Measurements from ENCODE around the gene INTS1.
"Not testable (repeated sequence)": the region's sequence is repeated elsewhere in the genome, so short reads cannot be mapped to it uniquely, and the experiment has no call there.

Gene INTS1

GRCh38 chr7:1529383-1530116 is 25.4 kb upstream of the INTS1 start:
- no peak overlapping the region for H3K4me3 Mint-ChIP-seq
- H3K27ac Mint-ChIP-seq = peak overlapping the region; percentile 73
- peaks cover 55% of the 10 kb centered on the region for H3K4me1 Mint-ChIP-seq (ENCODE audit: low read depth)
- H3K9me3 Mint-ChIP-seq = no peaks in the 10 kb centered on the region
- H3K36me3 Mint-ChIP-seq (ENCODE audit: low read depth) = peaks cover 21% of the 10 kb centered on the region
- no peaks in the 10 kb centered on the region for H3K27me3 Mint-ChIP-seq
- intact Hi-C loops (cut with micrococcal nuclease) = no loop called here

DNA sequence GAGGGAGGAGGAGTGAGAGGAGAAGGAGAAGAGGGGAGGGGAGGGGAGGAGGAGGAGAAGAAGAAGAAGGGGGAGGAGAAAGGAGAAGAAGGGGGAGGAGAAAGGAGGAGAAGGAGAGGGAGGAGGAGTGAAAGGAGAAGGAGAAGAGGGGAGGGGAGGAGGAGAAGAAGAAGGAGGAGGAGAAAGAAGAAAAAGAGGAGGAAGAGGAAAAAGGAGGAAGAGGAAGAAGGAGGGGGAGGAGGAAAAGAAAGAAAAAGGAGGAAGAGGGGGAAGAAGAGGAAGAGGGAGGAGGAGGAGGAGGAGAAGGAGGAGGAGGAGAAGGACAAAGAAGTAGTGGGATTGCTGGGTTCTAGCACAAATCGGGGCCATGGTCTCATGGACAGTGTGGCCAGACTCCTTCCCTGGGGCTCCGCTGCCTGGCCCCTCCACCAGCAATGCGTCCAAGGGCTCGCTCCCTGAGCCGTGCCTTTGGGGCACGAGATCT is 22.1 kb upstream of the INTS1 start:
- Mint-ChIP-seq H3K9me3 (no peaks in the 10 kb centered on the region), H3K36me3 (ENCODE audit: low read depth) (peaks cover 1% of the 10 kb centered on the region), H3K4me1 (ENCODE audit: low read depth) (peaks cover 23% of the 10 kb centered on the region), H3K27me3 (peaks cover 15% of the 10 kb centered on the region), H3K27ac (peak overlapping the region; percentile 28), H3K4me3 (no peak overlapping the region)
- intact Hi-C loops (cut with micrococcal nuclease) = no loop called here

GRCh38 chr7:1525409-1525808 is 21.2 kb upstream of the INTS1 start:
- Mint-ChIP-seq H3K36me3 (ENCODE audit: low read depth) (no peaks in the 10 kb centered on the region), H3K27me3 (peaks cover 15% of the 10 kb centered on the region), H3K27ac (no peak overlapping the region), H3K4me1 (ENCODE audit: low read depth) (peaks cover 27% of the 10 kb centered on the region), H3K4me3 (no peak overlapping the region), H3K9me3 (no peaks in the 10 kb centered on the region)
- intact Hi-C loops (cut with micrococcal nuclease) = no loop called here

DNA sequence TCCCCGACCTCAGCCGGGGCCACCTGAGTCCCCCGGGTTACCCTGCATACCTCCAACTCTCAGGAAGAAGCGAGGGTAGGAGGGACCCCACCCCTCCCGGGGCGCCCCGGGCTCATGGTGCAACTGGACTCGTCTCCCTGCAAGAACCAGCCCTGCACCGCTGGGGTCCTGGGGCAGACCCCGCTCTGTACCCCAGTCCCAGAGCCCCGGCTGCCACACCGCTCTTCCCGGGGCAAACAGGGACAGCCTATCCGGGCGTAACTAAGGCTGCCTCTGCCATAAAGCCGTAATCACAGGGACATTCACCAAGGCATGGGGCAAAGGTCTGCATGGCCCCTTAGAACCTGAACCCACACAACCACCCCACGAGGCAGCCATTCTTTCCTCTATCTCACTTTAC is 19.7 kb upstream of the INTS1 start:
- peaks cover 32% of the 10 kb centered on the region for H3K4me1 Mint-ChIP-seq (ENCODE audit: low read depth)
- no peaks in the 10 kb centered on the region for H3K36me3 Mint-ChIP-seq (ENCODE audit: low read depth)
- intact Hi-C loops (cut with micrococcal nuclease) = no loop called here
- peaks cover 8% of the 10 kb centered on the region for H3K9me3 Mint-ChIP-seq
- no peak overlapping the region for H3K4me3 Mint-ChIP-seq
- no peak overlapping the region for H3K27ac Mint-ChIP-seq
- peaks cover 15% of the 10 kb centered on the region for H3K27me3 Mint-ChIP-seq

- Mint-ChIP-seq H3K4me1 (ENCODE audit: low read depth) (peaks cover 32% of the 10 kb centered on the region), H3K9me3 (peaks cover 8% of the 10 kb centered on the region), H3K4me3 (no peak overlapping the region), H3K27ac (no peak overlapping the region), H3K36me3 (ENCODE audit: low read depth) (no peaks in the 10 kb centered on the region), H3K27me3 (peaks cover 15% of the 10 kb centered on the region)
- intact Hi-C loops (cut with micrococcal nuclease) = no loop called here
Measured at GRCh38 chr7:1523208-1523607, 19.0 kb upstream of the INTS1 start.

DNA sequence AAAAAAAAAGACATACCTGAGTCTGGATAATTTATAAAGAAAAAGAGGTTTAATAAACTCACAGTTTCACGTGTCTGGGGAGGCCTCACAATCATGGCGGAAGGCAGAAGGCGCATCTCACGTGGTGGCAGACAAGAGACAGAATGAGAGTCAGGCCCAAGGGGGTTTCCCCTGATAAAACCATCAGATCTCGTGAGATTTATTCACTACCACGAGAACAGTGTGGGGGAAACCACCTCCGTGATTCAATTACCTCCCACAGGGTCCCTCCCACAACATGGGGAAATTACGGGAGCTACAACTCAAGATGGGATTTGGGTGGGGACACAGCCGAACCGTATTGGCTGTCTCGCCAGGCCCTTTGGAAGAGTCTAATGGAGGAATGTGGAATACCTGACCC is 17.3 kb upstream of the INTS1 start:
- Mint-ChIP-seq H3K4me1 (ENCODE audit: low read depth) (peaks cover 21% of the 10 kb centered on the region), H3K27ac (no peak overlapping the region), H3K36me3 (ENCODE audit: low read depth) (no peaks in the 10 kb centered on the region), H3K9me3 (peaks cover 8% of the 10 kb centered on the region), H3K27me3 (peaks cover 15% of the 10 kb centered on the region), H3K4me3 (no peak overlapping the region)
- intact Hi-C loops (cut with micrococcal nuclease) = no loop called here

DNA sequence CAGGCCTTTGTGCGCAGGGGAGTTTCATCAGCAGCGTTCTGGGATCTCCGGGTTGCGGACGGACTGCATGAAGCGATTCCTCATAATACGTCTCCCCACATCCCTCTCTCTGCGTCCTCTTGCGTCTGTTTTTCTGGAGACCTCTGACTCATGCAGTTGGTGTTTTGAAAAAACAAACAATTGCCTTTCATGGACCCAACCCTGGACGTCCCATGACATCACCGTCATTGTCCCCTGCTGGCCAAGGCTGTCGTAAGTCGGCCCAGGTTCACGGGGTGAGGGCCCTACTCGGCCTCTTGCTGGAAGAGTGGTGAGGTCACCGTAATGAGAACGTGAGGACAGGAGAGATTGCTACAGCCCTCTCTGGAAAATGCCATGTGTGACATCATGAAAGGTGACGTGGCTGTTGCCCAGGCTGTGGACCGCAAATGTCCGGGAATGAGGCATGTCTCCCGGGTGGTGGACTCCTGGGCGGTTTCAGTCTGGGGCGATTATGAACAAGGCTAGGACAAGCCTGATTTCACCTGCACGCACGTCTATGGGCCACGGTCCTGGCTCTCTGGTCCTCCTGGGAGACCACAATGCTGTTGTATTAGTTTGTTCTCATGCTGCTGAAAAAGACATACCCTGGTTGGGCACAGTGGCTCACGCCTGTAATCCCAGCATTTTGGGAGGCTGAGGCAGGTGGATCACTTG is 16.5 kb upstream of the INTS1 start:
- Mint-ChIP-seq H3K36me3 (ENCODE audit: low read depth) (no peaks in the 10 kb centered on the region), H3K4me3 (no peak overlapping the region)

GRCh38 chr7:1519322-1519922 is 15.2 kb upstream of the INTS1 start:
- H3K9me3 Mint-ChIP-seq; H3K36me3 Mint-ChIP-seq (ENCODE audit: low read depth); H3K27ac Mint-ChIP-seq; intact Hi-C loops (cut with micrococcal nuclease); H3K4me3 Mint-ChIP-seq: not testable (repeated sequence)
- peaks cover 15% of the 10 kb centered on the region for H3K27me3 Mint-ChIP-seq
- H3K4me1 Mint-ChIP-seq (ENCODE audit: low read depth) = peaks cover 17% of the 10 kb centered on the region

More for the DNA sequence above, 16.5 kb upstream of the INTS1 start:
- H3K9me3 Mint-ChIP-seq = peaks cover 8% of the 10 kb centered on the region
- H3K27me3 Mint-ChIP-seq = peaks cover 15% of the 10 kb centered on the region
- intact Hi-C loops (cut with micrococcal nuclease) = no loop called here
- peak overlapping the region; percentile 17 for H3K27ac Mint-ChIP-seq
- H3K4me1 Mint-ChIP-seq (ENCODE audit: low read depth) = peaks cover 13% of the 10 kb centered on the region

GRCh38 chr7:1516586-1517251 is 12.5 kb upstream of the INTS1 start:
- Mint-ChIP-seq H3K27ac (no peak overlapping the region), H3K4me1 (ENCODE audit: low read depth) (peaks cover 42% of the 10 kb centered on the region), H3K27me3 (peaks cover 5% of the 10 kb centered on the region), H3K36me3 (ENCODE audit: low read depth) (no peaks in the 10 kb centered on the region), H3K4me3 (no peak overlapping the region), H3K9me3 (peaks cover 8% of the 10 kb centered on the region)
- intact Hi-C loops (cut with micrococcal nuclease) = no loop called here

DNA sequence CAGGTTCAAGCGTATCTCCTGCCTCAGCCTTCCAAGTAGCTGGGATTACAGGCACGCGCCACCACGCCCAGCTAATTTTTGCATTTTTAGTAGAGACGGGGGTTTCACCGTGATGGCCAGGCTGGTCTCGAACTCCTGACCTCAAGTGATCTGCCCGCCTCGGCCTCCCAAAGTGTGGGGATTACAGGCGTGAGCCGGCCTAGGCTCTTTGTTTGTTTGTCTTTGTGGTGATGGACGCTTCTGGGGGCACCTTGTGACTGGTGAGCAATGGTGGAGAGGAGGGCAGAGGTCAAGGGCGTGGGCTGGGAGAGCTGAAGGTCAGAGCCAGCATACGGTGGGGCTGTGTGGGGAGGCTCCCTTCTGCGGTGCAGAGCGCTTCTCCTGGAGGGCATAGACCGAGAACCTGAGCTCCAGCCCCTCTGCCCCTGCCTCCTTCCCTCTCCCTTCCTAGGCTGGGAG is 11.3 kb upstream of the INTS1 start:
- intact Hi-C loops (cut with micrococcal nuclease); H3K27ac Mint-ChIP-seq; H3K4me3 Mint-ChIP-seq; H3K36me3 Mint-ChIP-seq (ENCODE audit: low read depth); H3K9me3 Mint-ChIP-seq: not testable (repeated sequence)
- peaks cover 49% of the 10 kb centered on the region for H3K4me1 Mint-ChIP-seq (ENCODE audit: low read depth)
- H3K27me3 Mint-ChIP-seq = peaks cover 13% of the 10 kb centered on the region

DNA sequence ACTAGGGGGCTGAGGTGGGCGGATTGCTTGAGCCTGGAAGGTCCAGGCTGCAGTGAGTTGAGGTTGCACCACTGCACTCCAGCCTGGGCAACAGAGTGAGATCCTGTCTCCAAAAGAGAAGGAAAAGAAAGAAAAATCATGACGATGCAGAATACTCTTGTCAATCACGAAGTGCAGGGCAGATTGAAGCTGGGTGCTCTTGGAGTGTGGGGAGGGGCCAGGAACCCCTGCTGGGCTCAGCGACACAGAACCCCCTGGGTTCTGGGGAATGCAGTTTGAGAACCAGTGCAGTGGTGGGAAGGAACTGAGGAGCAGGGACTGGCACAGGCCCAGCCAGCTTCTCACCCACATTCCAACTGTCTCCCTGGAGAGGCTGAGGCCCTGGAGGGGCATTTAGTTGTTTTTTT is 10.8 kb upstream of the INTS1 start:
- Mint-ChIP-seq H3K36me3 (ENCODE audit: low read depth) (no peaks in the 10 kb centered on the region), H3K27me3 (peaks cover 13% of the 10 kb centered on the region), H3K4me1 (ENCODE audit: low read depth) (peaks cover 44% of the 10 kb centered on the region), H3K9me3 (peaks cover 8% of the 10 kb centered on the region), H3K4me3 (no peak overlapping the region), H3K27ac (peak overlapping the region; percentile 90)
- intact Hi-C loops (cut with micrococcal nuclease) = no loop called here

DNA sequence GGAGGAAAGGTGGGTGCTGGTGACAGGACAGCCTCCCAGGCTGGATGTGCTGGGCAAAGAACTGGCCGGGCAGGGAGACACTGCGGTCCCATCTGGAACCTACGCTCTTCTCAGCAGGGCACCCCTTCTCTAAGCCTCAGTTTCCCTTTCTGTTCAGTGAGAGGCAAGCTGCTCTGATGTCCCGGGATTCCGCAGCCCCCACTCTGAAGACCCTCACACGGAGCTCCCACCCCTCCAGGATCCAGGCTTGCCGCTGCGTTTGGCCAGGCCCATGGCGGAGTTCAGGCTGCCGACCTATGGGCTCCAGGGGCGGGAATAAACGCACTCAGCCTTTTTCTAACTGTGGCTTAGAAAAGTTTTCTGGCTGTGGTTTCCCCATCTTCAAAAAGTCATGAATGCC is 10.2 kb upstream of the INTS1 start:
- Mint-ChIP-seq H3K4me3 (no peak overlapping the region), H3K27ac (peak overlapping the region; percentile 90), H3K27me3 (peaks cover 13% of the 10 kb centered on the region), H3K4me1 (ENCODE audit: low read depth) (peaks cover 43% of the 10 kb centered on the region), H3K9me3 (peaks cover 5% of the 10 kb centered on the region), H3K36me3 (ENCODE audit: low read depth) (no peaks in the 10 kb centered on the region)
- intact Hi-C loops (cut with micrococcal nuclease) = no loop called here

- intact Hi-C loops (cut with micrococcal nuclease) = no loop called here
- H3K36me3 Mint-ChIP-seq (ENCODE audit: low read depth) = no peaks in the 10 kb centered on the region
- peaks cover 13% of the 10 kb centered on the region for H3K27me3 Mint-ChIP-seq
- H3K4me3 Mint-ChIP-seq = no peak overlapping the region
- peaks cover 43% of the 10 kb centered on the region for H3K4me1 Mint-ChIP-seq (ENCODE audit: low read depth)
- H3K9me3 Mint-ChIP-seq = no peaks in the 10 kb centered on the region
- peak overlapping the region; percentile 90 for H3K27ac Mint-ChIP-seq
Measured at GRCh38 chr7:1513657-1514095, 9.5 kb upstream of the INTS1 start.

Data from dendritic cell treated with granulocyte-macrophage colony-stimulating factor and Interleukin-4, amounts not matched to agents 40 ng/mL and 50 ng/mL, for 4 days (primary cell).